GM23248 (cell line): ENCODE measurements around the gene ANO6. TPM values are rescaled to one million over a fixed set of nuclear protein-coding genes. Genes with fewer than 3 reads are reported as not detected.

Experiments used
- DNase-seq: peaks from one replicate; pipeline ENCODE4 v3.0.0-alpha.2; 2015
- H2AFZ ChIP-seq: fragments of 200-600 bp; sonication (generic); 2 replicates; pipeline ENCODE4 v1.6.1; 2016; ENCODE audit warnings: antibody characterized with exemption
- H3F3A ChIP-seq: fragments of 200-600 bp; sonication (generic); 2 replicates; pipeline ENCODE4 v1.6.1; 2016; ENCODE audit warnings: mild to moderate bottlenecking, antibody characterized with exemption, mixed run types; ENCODE audit not compliant: insufficient read depth
- H3K27ac ChIP-seq: fragments of 200-600 bp; sonication (generic); 2 replicates; pipeline ENCODE4 v1.5.1; 2016; ENCODE audit warnings: mild to moderate bottlenecking
- H3K27me3 ChIP-seq: fragments of 200-600 bp; sonication (generic); replicated peaks from 2 replicates; pipeline ENCODE4 v1.6.1; 2016; ENCODE audit warnings: mild to moderate bottlenecking; ENCODE audit not compliant: insufficient read depth
- H3K36me3 ChIP-seq: fragments of 200-600 bp; sonication (generic); 2 replicates; pipeline ENCODE4 v1.6.1; 2016; ENCODE audit warnings: low read depth, mild to moderate bottlenecking
- H3K4me1 ChIP-seq: fragments of 200-600 bp; sonication (generic); 2 replicates; pipeline ENCODE4 v1.6.1; 2016; ENCODE audit warnings: mild to moderate bottlenecking; ENCODE audit not compliant: insufficient read depth
- H3K4me2 ChIP-seq: fragments of 200-600 bp; sonication (generic); one replicate; pipeline ENCODE4 v1.6.1; 2016; ENCODE audit warnings: mild to moderate bottlenecking; ENCODE audit not compliant: unreplicated experiment
- H3K4me3 ChIP-seq: fragments of 200-600 bp; sonication (generic); 2 replicates; pipeline ENCODE4 v1.5.1; 2016; ENCODE audit warnings: mild to moderate bottlenecking
- H3K79me2 ChIP-seq: fragments of 200-600 bp; sonication (generic); 2 replicates; pipeline ENCODE4 v1.6.1; 2016; ENCODE audit warnings: mild to moderate bottlenecking; ENCODE audit not compliant: insufficient read depth
- H3K9ac ChIP-seq: fragments of 200-600 bp; sonication (generic); 2 replicates; pipeline ENCODE4 v1.6.1; 2016; ENCODE audit warnings: mild to moderate bottlenecking
- H3K9me2 ChIP-seq: fragments of 200-600 bp; sonication (generic); 2 replicates; pipeline ENCODE4 v1.6.1; 2016; ENCODE audit warnings: mixed run types, mild to moderate bottlenecking, moderate library complexity; ENCODE audit not compliant: insufficient read depth
- H3K9me3 ChIP-seq: fragments of 200-600 bp; sonication (generic); one replicate; pipeline ENCODE4 v1.6.1; 2017; ENCODE audit warnings: low read depth
- H4K20me1 ChIP-seq: fragments of 200-600 bp; sonication (generic); 2 replicates; pipeline ENCODE4 v1.6.0; 2016; ENCODE audit not compliant: insufficient read depth
- EZH2 ChIP-seq: fragments of 200-600 bp; sonication (generic); IDR thresholded peaks from 2 replicates; pipeline ENCODE4 v1.6.1; 2018; ENCODE audit warnings: antibody characterized with exemption, mild to moderate bottlenecking; ENCODE audit not compliant: insufficient read depth, poor library complexity, severe bottlenecking
- EZH2phosphoT487 ChIP-seq: fragments of 200-600 bp; sonication (generic); IDR thresholded peaks from 2 replicates; pipeline ENCODE4 v1.6.1; 2018; ENCODE audit warnings: antibody characterized with exemption, moderate library complexity, mild to moderate bottlenecking, low read depth; ENCODE audit not compliant: insufficient read depth
- WGBS, 2 experiments: methylation state at CpG; one replicate each; pipeline ENCODE4 v1.1.6; 2015 to 2017; ENCODE audit warnings: low lambda C conversion rate in 2 of 2, low coverage in 1 of 2; ENCODE audit errors: missing lambda C conversion rate in 2 of 2; 5-methylcytosine and 5-hydroxymethylcytosine counted together
- in situ Hi-C: fragments of 300-500 bp; cut with MboI; formaldehyde crosslinking; loops from 2 replicates; pipeline ENCODE4 v1.15.0; 2020
- polyA plus RNA-seq: library from polyadenylated mRNA; unstranded; fragments of >200 nt; fragmentation: Nextera tagmentation; extraction: Ambion mirVana; gene quantifications from 2 replicates; pipeline ENCODE4 v1.2.1, GENCODE V29; 2016
- total RNA-seq: library from RNA; depleted of rRNA; stranded (reverse); fragments of >200 nt; shearing (Covaris generic); gene quantifications from 2 replicates; pipeline ENCODE4 v1.2.3, GENCODE V29; 2014

The ANO6 gene
- total and polyA plus RNA-seq, 2 experiments from 2014 or later = 50.1 to 65.4 TPM

- peaks cover 22% of the 10 kb centered on the region for H3K4me1 ChIP-seq
- H3K4me3 ChIP-seq = no peak overlapping the region
- H3F3A ChIP-seq = peaks cover 19% of the 10 kb centered on the region
- 76% methylated on average over 5 of the region's 5 CpGs for WGBS, 2 experiments
- TF ChIP-seq EZH2phosphoT487 = no peak
- no peak for TF ChIP-seq EZH2
- no peaks in the 10 kb centered on the region for H3K36me3 ChIP-seq
- no peaks in the 10 kb centered on the region for H3K9me2 ChIP-seq
- H3K27ac ChIP-seq = no peak overlapping the region
- no peak overlapping the region for H3K4me2 ChIP-seq
- H3K79me2 ChIP-seq = peaks cover 91% of the 10 kb centered on the region
- no peak overlapping the region for H3K9ac ChIP-seq
- no peak for DNase-seq
- H3K9me3 ChIP-seq = no peaks in the 10 kb centered on the region
- no peaks in the 10 kb centered on the region for H3K27me3 ChIP-seq
- in situ Hi-C loops = no loop called here
- no peak overlapping the region for H2AFZ ChIP-seq
- no peaks in the 10 kb centered on the region for H4K20me1 ChIP-seq
These were observed 60.4 kb downstream of the ANO6 start for GRCh38 chr12:45276154-45276755.

GRCh38 chr12:45278447-45278846 lies 62.6 kb downstream of the ANO6 start:
- Histone ChIP-seq H3K4me2 (no peak overlapping the region), H3K9ac (no peak overlapping the region), H3K36me3 (no peaks in the 10 kb centered on the region), H3K27me3 (no peaks in the 10 kb centered on the region), H3K79me2 (peaks cover 92% of the 10 kb centered on the region), H3K9me3 (no peaks in the 10 kb centered on the region), H3K4me3 (no peak overlapping the region), H3K9me2 (no peaks in the 10 kb centered on the region), H4K20me1 (no peaks in the 10 kb centered on the region), H2AFZ (no peak overlapping the region), H3F3A (peaks cover 16% of the 10 kb centered on the region), H3K4me1 (peaks cover 22% of the 10 kb centered on the region), H3K27ac (no peak overlapping the region)
- TF ChIP-seq EZH2 = no peak
- no peak for TF ChIP-seq EZH2phosphoT487
- WGBS, 2 experiments = 21 to 23% methylated on average over 1 of the region's 1 CpG
- in situ Hi-C loops = no loop called here
- DNase-seq = no peak

GRCh38 chr12:45279931-45280830 lies 64.3 kb downstream of the ANO6 start:
- H4K20me1 ChIP-seq = no peaks in the 10 kb centered on the region
- H3K27me3 ChIP-seq = no peaks in the 10 kb centered on the region
- H3K9ac ChIP-seq = no peak overlapping the region
- no peak overlapping the region for H2AFZ ChIP-seq
- H3K4me1 ChIP-seq = peaks cover 25% of the 10 kb centered on the region
- peaks cover 87% of the 10 kb centered on the region for H3K79me2 ChIP-seq
- no peaks in the 10 kb centered on the region for H3K36me3 ChIP-seq
- WGBS, 2 experiments = 78 to 85% methylated on average over 4 of the region's 4 CpGs
- DNase-seq = no peak
- H3K9me3 ChIP-seq = no peaks in the 10 kb centered on the region
- no peak overlapping the region for H3K4me2 ChIP-seq
- no peaks in the 10 kb centered on the region for H3K9me2 ChIP-seq
- in situ Hi-C loops = no loop called here
- H3K27ac ChIP-seq = no peak overlapping the region
- H3K4me3 ChIP-seq = no peak overlapping the region
- H3F3A ChIP-seq = peaks cover 18% of the 10 kb centered on the region
- no peak for TF ChIP-seq EZH2phosphoT487
- TF ChIP-seq EZH2 = no peak

- Histone ChIP-seq H3K36me3 (no peaks in the 10 kb centered on the region), H3K4me1 (peaks cover 33% of the 10 kb centered on the region), H3K27ac (no peak overlapping the region), H3K79me2 (peaks cover 86% of the 10 kb centered on the region), H4K20me1 (no peaks in the 10 kb centered on the region), H3K4me3 (no peak overlapping the region), H2AFZ (no peak overlapping the region), H3F3A (peaks cover 31% of the 10 kb centered on the region), H3K27me3 (no peaks in the 10 kb centered on the region), H3K9me2 (no peaks in the 10 kb centered on the region), H3K4me2 (no peak overlapping the region), H3K9me3 (no peaks in the 10 kb centered on the region), H3K9ac (no peak overlapping the region)
- in situ Hi-C loops = no loop called here
- 100% methylated on average over 1 of the region's 1 CpG for WGBS, 2 experiments
- no peak for TF ChIP-seq EZH2phosphoT487
- TF ChIP-seq EZH2 = no peak
- DNase-seq = no peak
These were observed 66.1 kb downstream of the ANO6 start for GRCh38 chr12:45281994-45282393.
